HCT116 (cell line): ENCODE results near the gene WNT1. TPM values are rescaled to one million over a fixed set of nuclear protein-coding genes. Genes with fewer than 3 reads are reported as not detected.

Source experiments
- ATAC-seq: fragments of 200-7000 bp; cut with Tn5 transposase; 2 replicates; pipeline ENCODE4 v1.9.1; 2020; ENCODE audit warnings: mild to moderate bottlenecking, moderate library complexity
- BruUV-seq: library from RNA; stranded (reverse); fragments of 400-500 nt; replicated peaks from 2 replicates; lab custom pipeline; 2021; lab: Mats Ljungman, UMichigan
- CTCF ChIA-PET: fragments of 300-600 bp; sonication (Branson Sonifier 250); formaldehyde crosslinking; loops from one replicate; lab custom pipeline; 2021; ENCODE audit warnings: antibody characterized with exemption; lab: Charles Lee
- POLR2A ChIA-PET: fragments of 300-600, 350-600 bp; sonication (Branson Sonifier 250); formaldehyde crosslinking; loops from one replicate; lab custom pipeline; 2021; ENCODE audit warnings: antibody characterized with exemption; lab: Charles Lee
- RAD21 ChIA-PET, 2 experiments: fragments of 300-600 bp; sonication (Branson Sonifier 250); formaldehyde crosslinking; loops; one replicate each; lab custom pipeline; 2023; ENCODE audit warnings: low total read pairs in 2 of 2; ENCODE audit not compliant: uncharacterized antibody in 2 of 2, unreplicated experiment in 2 of 2, low non-redundant PET in 1 of 2; lab: Charles Lee
- DNase-seq: peaks from one replicate; pipeline ENCODE4 v3.0.0-alpha.2; 2010; ENCODE audit warnings: low read depth, low spot score
- H2AFZ ChIP-seq: fragments of 200-600 bp; shearing (Covaris generic), sonication (generic); 2 replicates; pipeline ENCODE4 v1.6.1; 2017; ENCODE audit warnings: low read depth, mixed run types, mixed read lengths, antibody characterized with exemption, low read length; ENCODE audit not compliant: poor library complexity, severe bottlenecking
- H3K27ac ChIP-seq: 2 replicates; pipeline ENCODE4 v1.5.1; 2012; ENCODE audit warnings: low read depth, low read length
- H3K27me3 ChIP-seq: fragments of 200-600 bp; sonication (generic); 2 replicates; pipeline ENCODE4 v1.6.1; 2016; ENCODE audit warnings: mixed run types, low read length, mixed read lengths; ENCODE audit not compliant: insufficient read depth
- H3K36me3 ChIP-seq, 2 experiments: fragments of 200-500 bp in 1 of 2; fragments of 200-600 bp in 1 of 2; sonication (Bioruptor generic) in 1 of 2; sonication (generic) in 1 of 2; 2 replicates each; pipeline versions ENCODE4 v1.5.1 to v1.6.1; 2014 to 2016; ENCODE audit warnings: low read length in 2 of 2, inconsistent platforms in 1 of 2, mixed read lengths in 1 of 2, mixed run types in 1 of 2; ENCODE audit not compliant: insufficient read depth in 2 of 2, control insufficient read depth in 1 of 2
- H3K4me1 ChIP-seq, 2 experiments: fragments of 200-600 bp in 1 of 2; sonication (generic) in 1 of 2; 2 replicates each; pipeline versions ENCODE4 v1.5.1 to v1.6.1; 2012 to 2017; ENCODE audit warnings: low read length in 2 of 2, inconsistent platforms in 1 of 2, mild to moderate bottlenecking in 1 of 2, mixed read lengths in 1 of 2, mixed run types in 1 of 2, moderate library complexity in 1 of 2; ENCODE audit not compliant: insufficient read depth in 2 of 2, control insufficient read depth in 1 of 2
- H3K4me2 ChIP-seq: fragments of 200-600 bp; sonication (generic); 2 replicates; pipeline ENCODE4 v1.6.1; 2017; ENCODE audit warnings: mixed run types, low read length, mixed read lengths
- H3K4me3 ChIP-seq, 2 experiments: fragments of 200-600 bp in 1 of 2; sonication (generic) in 1 of 2; replicated peaks in 1 of 2; 2 replicates each; pipeline ENCODE4 v1.5.1; 2011 to 2016; ENCODE audit warnings: low read length in 2 of 2, control low read depth in 1 of 2, low read depth in 1 of 2, mild to moderate bottlenecking in 1 of 2, mixed read lengths in 1 of 2, mixed run types in 1 of 2
- H3K79me2 ChIP-seq: fragments of 200-600 bp; sonication (generic); 2 replicates; pipeline ENCODE4 v1.6.1; 2017; ENCODE audit warnings: mild to moderate bottlenecking, mixed run types, low read length, moderate library complexity, mixed read lengths; ENCODE audit not compliant: insufficient read depth
- H3K9ac ChIP-seq: fragments of 200-600 bp; sonication (generic); 2 replicates; pipeline ENCODE4 v1.6.1; 2016; ENCODE audit warnings: low read length, mixed read lengths
- H3K9me2 ChIP-seq: fragments of 200-600 bp; sonication (generic), shearing (Covaris generic); 2 replicates; pipeline ENCODE4 v1.6.1; 2017; ENCODE audit warnings: mixed run types, mild to moderate bottlenecking, moderate library complexity; ENCODE audit not compliant: insufficient read depth
- H3K9me3 ChIP-seq, 2 experiments: fragments of 200-500 bp in 1 of 2; fragments of 200-600 bp in 1 of 2; sonication (Bioruptor generic) in 1 of 2; sonication (generic) in 1 of 2; 2 replicates each; pipeline ENCODE4 v1.6.1; 2014 to 2017; ENCODE audit warnings: low read length in 2 of 2, mixed read lengths in 2 of 2, inconsistent platforms in 1 of 2, low read depth in 1 of 2, mild to moderate bottlenecking in 1 of 2, mixed run types in 1 of 2, moderate library complexity in 1 of 2; ENCODE audit not compliant: control insufficient read depth in 1 of 2, insufficient read depth in 1 of 2
- H4K20me1 ChIP-seq: fragments of 200-600 bp; sonication (generic), shearing (Covaris generic); 2 replicates; pipeline ENCODE4 v1.6.1; 2017; ENCODE audit warnings: mixed run types, mild to moderate bottlenecking, moderate library complexity; ENCODE audit not compliant: insufficient read depth
- CBX3 ChIP-seq: IDR thresholded peaks from 2 replicates; pipeline ENCODE4 v1.6.1; 2012; ENCODE audit warnings: low read depth
- EGR1 ChIP-seq: IDR thresholded peaks from 2 replicates; pipeline ENCODE4 v1.6.1; 2012; ENCODE audit warnings: low read depth
- EZH2phosphoT487 ChIP-seq: fragments of 200-600 bp; IDR thresholded peaks from 2 replicates; pipeline ENCODE4 v1.6.1; 2018; ENCODE audit warnings: antibody characterized with exemption, borderline replicate concordance
- FOSL1 ChIP-seq: IDR thresholded peaks from 2 replicates; pipeline ENCODE4 v1.6.1; 2012; ENCODE audit warnings: low read depth
- POLR2AphosphoS5 ChIP-seq: IDR thresholded peaks from 2 replicates; pipeline ENCODE4 v1.6.1; 2011; ENCODE audit warnings: mild to moderate bottlenecking, low read depth, low read length, moderate library complexity
- RAD21 ChIP-seq: IDR thresholded peaks from 2 replicates; pipeline ENCODE4 v1.6.1; 2012; ENCODE audit warnings: low read depth, mild to moderate bottlenecking
- SIN3A ChIP-seq: IDR thresholded peaks from 2 replicates; pipeline ENCODE4 v1.6.1; 2012; ENCODE audit warnings: low read depth
- ZNF274 ChIP-seq: fragments of 200-500 bp; sonication (Bioruptor generic); IDR thresholded peaks from 2 replicates; pipeline ENCODE4 v1.6.1; 2014; ENCODE audit warnings: mild to moderate bottlenecking, low read depth, low read length, inconsistent platforms
- intact Hi-C: fragments of 100-400 bp; cut with micrococcal nuclease; formaldehyde crosslinking; loops from 2 replicates; pipeline ENCODE4 v1.10.0; 2022
- total RNA-seq: library from RNA; stranded (reverse); gene quantifications from one replicate; pipeline ENCODE4 v1.2.1, GENCODE V29; 2021; ENCODE audit not compliant: unreplicated experiment
- TF ChIP-seq, protein P1 (sequence below), 3 experiments: fragments of 200-600 bp in 1 of 3; sonication (generic) in 1 of 3; IDR thresholded peaks in 2 of 3; conservative IDR thresholded peaks in 1 of 3; 2 replicates each; pipeline ENCODE4 v1.5.1; 2012 to 2017; ENCODE audit warnings: low read depth in 2 of 3, low read length in 2 of 3, antibody characterized with exemption in 1 of 3, borderline replicate concordance in 1 of 3, control low read depth in 1 of 3, mild to moderate bottlenecking in 1 of 3, mixed read lengths in 1 of 3, mixed run types in 1 of 3, moderate library complexity in 1 of 3; ENCODE audit not compliant: insufficient read depth in 1 of 3
- TF ChIP-seq, protein P2 (sequence below): IDR thresholded peaks from 2 replicates; pipeline ENCODE4 v1.6.1; 2011; ENCODE audit warnings: mild to moderate bottlenecking, low read length, moderate library complexity; ENCODE audit not compliant: insufficient replicate concordance; ENCODE audit errors: extremely low read depth
- TF ChIP-seq, protein P3 (sequence below): IDR thresholded peaks from 2 replicates; pipeline ENCODE4 v1.6.1; 2012

Gene WNT1
- total RNA-seq, 1 experiment from 2014 or later: not detected

DNA sequence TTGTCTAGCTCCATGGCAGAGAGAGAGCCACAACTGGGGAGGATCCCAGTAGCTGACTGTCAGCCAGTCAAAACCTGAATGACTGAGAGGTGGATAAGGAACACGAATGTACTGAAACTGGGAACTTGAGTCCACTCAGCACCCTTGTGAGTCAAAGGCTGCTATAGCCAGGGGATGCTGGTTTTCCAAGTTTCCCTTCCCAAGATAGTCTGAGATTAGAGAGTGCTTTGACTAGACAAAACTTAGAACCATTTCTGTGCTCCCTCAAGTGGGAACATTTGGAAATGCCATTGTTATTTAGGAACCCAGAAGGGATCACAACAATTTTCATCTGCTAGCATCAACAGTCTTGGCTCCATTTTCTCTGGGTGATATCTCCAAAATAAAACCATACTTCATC is 36.4 kb downstream of the WNT1 start:
- peaks cover 8 to 15% of the 10 kb centered on the region in 2 experiments for H3K4me1 ChIP-seq
- H4K20me1 ChIP-seq: no peaks in the 10 kb centered on the region
- intact Hi-C loops: no loop called here
- no peak overlapping the region for H3K27ac ChIP-seq
- H3K9ac ChIP-seq: no peak overlapping the region
- ATAC-seq: no peak
- CTCF ChIA-PET: interaction anchor here (0.5 to 2.0 kb wide), 4 partner anchors 26 to 162 kb away, joined by 3 to 5 read pairs (median 4); partner anchors contain the start of gene DDX23
- no peak overlapping the region for H3K4me3 ChIP-seq
- no TSS peak for BruUV-seq
- H3K9me2 ChIP-seq: no peaks in the 10 kb centered on the region
- H3K4me2 ChIP-seq: no peak overlapping the region
- no peaks in the 10 kb centered on the region for H3K27me3 ChIP-seq
- no peak for DNase-seq
- POLR2A ChIA-PET: interaction anchor here (0.5 kb wide), 1 partner anchor 59 kb away, joined by 3 read pairs; no protein-coding TSS in a partner anchor
- H3K79me2 ChIP-seq: peaks cover 11% of the 10 kb centered on the region; the same call in 1 of the 2 replicates
- peaks cover 4 to 5% of the 10 kb centered on the region in 2 experiments; a peak in 2 of 4 replicates for H3K36me3 ChIP-seq
- TF ChIP-seq POLR2AphosphoS5 (0 out of 2 replicates have a peak, but pooled peaks have one; percentile 38), EGR1 (no peak)
- TF ChIP-seq, protein P1, sequence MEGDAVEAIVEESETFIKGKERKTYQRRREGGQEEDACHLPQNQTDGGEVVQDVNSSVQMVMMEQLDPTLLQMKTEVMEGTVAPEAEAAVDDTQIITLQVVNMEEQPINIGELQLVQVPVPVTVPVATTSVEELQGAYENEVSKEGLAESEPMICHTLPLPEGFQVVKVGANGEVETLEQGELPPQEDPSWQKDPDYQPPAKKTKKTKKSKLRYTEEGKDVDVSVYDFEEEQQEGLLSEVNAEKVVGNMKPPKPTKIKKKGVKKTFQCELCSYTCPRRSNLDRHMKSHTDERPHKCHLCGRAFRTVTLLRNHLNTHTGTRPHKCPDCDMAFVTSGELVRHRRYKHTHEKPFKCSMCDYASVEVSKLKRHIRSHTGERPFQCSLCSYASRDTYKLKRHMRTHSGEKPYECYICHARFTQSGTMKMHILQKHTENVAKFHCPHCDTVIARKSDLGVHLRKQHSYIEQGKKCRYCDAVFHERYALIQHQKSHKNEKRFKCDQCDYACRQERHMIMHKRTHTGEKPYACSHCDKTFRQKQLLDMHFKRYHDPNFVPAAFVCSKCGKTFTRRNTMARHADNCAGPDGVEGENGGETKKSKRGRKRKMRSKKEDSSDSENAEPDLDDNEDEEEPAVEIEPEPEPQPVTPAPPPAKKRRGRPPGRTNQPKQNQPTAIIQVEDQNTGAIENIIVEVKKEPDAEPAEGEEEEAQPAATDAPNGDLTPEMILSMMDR (IDR thresholded peaks at IDR 0.05 in 2 of 3, conservative IDR thresholded peaks at IDR 0.05 in 1 of 3; ENCODE audit: borderline replicate concordance in 1 of 3, insufficient read depth in 1 of 3, low read depth in 2 of 3, low read length in 2 of 3): peak; percentile 3 to 41 (median 18); a peak in 4 of 6 replicates
- no peak overlapping the region for H2AFZ ChIP-seq
- H3K9me3 ChIP-seq: no peaks in the 10 kb centered on the region
- RAD21 ChIA-PET: no interaction called here

DNA sequence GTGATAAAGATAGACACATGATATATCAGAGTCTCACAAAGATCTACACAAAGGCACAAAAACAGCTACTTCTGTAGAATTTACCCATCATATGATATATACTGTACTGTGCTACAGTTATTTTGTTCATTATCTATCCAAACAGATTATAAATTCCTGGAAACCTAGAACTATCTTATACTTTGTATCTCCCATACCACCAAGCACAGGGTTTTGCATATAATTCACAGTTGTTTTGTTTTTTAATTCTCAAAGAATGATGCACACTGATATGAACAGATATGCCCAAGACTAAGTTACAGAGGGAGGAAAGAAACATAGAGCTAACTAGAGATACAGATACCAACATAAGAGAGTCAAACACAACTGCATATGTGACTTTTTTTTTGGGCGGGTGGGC is 37.1 kb downstream of the WNT1 start:
- POLR2A ChIA-PET: no interaction called here
- Histone ChIP-seq H3K4me2 (no peak overlapping the region), H3K4me3 (no peak overlapping the region), H3K27me3 (no peaks in the 10 kb centered on the region), H2AFZ (no peak overlapping the region), H3K4me1 (peaks cover 8 to 20% of the 10 kb centered on the region in 2 experiments), H3K9me2 (no peaks in the 10 kb centered on the region), H3K27ac (no peak overlapping the region), H3K9me3 (no peaks in the 10 kb centered on the region), H3K36me3 (peaks cover 3 to 4% of the 10 kb centered on the region in 2 experiments; a peak in 2 of 4 replicates), H3K9ac (no peak overlapping the region), H3K79me2 (peaks cover 11% of the 10 kb centered on the region; the same call in 1 of the 2 replicates), H4K20me1 (no peaks in the 10 kb centered on the region)
- RAD21 ChIA-PET: no interaction called here
- intact Hi-C loops: no loop called here
- CTCF ChIA-PET: interaction anchor here (0.9 to 1.5 kb wide), 2 partner anchors 27 to 28 kb away, joined by 3 read pairs; no protein-coding TSS in a partner anchor
- no peak for ATAC-seq
- no peak for DNase-seq
- BruUV-seq: no TSS peak
- TF ChIP-seq RAD21 (no peak), EZH2phosphoT487 (no peak), ZNF274 (no peak), SIN3A (no peak), FOSL1 (no peak), CBX3 (no peak)
- TF ChIP-seq, protein P2, sequence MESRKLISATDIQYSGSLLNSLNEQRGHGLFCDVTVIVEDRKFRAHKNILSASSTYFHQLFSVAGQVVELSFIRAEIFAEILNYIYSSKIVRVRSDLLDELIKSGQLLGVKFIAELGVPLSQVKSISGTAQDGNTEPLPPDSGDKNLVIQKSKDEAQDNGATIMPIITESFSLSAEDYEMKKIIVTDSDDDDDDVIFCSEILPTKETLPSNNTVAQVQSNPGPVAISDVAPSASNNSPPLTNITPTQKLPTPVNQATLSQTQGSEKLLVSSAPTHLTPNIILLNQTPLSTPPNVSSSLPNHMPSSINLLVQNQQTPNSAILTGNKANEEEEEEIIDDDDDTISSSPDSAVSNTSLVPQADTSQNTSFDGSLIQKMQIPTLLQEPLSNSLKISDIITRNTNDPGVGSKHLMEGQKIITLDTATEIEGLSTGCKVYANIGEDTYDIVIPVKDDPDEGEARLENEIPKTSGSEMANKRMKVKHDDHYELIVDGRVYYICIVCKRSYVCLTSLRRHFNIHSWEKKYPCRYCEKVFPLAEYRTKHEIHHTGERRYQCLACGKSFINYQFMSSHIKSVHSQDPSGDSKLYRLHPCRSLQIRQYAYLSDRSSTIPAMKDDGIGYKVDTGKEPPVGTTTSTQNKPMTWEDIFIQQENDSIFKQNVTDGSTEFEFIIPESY: no peak
- TF ChIP-seq, protein P3, sequence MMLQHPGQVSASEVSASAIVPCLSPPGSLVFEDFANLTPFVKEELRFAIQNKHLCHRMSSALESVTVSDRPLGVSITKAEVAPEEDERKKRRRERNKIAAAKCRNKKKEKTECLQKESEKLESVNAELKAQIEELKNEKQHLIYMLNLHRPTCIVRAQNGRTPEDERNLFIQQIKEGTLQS: no peak
- TF ChIP-seq, protein P1 (IDR thresholded peaks at IDR 0.05 in 2 of 3, conservative IDR thresholded peaks at IDR 0.05 in 1 of 3; ENCODE audit: borderline replicate concordance in 1 of 3, insufficient read depth in 1 of 3, low read depth in 2 of 3, low read length in 2 of 3): no peak
